GM19438 (cell line): Measurements from ENCODE around the gene RAB20.
"Not testable (repeated sequence)": the region's sequence is repeated elsewhere in the genome, so short reads cannot be mapped to it uniquely, and the experiment has no call there.

Experiments used
- ATAC-seq: cut with Tn5 transposase; IDR thresholded peaks from one replicate; pipeline ENCODE4 v1.9.1; 2021; ENCODE audit warnings: low read depth; ENCODE audit not compliant: unreplicated experiment

The RAB20 gene

DNA sequence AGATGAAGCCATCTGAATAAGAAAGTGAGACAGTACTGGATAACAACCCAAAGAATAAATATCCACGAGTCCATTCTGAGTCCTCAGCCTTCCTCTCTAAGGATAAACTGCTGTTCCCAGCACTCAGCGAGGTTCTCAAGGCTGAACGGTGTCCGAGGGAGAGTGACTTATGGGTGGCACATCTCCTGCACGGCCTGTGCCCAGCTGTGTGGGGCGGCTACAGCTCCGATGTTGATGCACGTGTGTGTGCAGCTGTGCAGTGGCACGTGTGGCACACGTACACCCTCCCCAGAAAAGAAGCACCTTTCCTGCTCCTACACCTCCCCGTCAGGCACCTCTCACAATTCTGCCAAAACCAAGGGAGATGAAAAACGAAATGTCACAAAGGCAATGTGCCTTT is 45.0 kb downstream of the RAB20 start:
- no peak for ATAC-seq

DNA sequence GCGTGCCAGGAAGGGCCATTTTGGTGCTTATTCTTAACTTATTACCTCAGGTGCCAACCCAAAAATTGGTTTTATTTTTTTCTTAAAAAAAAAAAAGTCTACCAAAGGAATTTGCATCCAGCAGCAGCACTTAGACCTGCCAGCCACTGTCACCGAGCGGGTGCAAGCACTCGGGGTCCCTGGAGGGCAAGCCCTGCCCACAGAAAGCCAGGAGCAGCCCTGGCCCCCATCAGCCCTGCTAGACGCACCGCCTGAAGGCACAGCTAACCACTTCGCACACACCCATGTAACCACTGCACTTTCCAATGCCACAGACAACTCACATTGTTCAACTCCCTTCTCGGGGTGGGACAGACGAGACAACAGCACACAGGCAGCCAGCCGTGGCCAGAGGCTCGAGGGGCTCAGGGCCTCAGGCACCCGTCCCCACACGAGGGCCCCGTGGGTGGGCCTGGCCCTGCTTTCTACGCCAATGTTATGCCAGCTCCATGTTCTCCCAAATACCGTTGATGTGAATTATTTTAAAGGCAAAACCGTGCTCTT is 49.3 kb downstream of the RAB20 start:
- ATAC-seq = no peak

DNA sequence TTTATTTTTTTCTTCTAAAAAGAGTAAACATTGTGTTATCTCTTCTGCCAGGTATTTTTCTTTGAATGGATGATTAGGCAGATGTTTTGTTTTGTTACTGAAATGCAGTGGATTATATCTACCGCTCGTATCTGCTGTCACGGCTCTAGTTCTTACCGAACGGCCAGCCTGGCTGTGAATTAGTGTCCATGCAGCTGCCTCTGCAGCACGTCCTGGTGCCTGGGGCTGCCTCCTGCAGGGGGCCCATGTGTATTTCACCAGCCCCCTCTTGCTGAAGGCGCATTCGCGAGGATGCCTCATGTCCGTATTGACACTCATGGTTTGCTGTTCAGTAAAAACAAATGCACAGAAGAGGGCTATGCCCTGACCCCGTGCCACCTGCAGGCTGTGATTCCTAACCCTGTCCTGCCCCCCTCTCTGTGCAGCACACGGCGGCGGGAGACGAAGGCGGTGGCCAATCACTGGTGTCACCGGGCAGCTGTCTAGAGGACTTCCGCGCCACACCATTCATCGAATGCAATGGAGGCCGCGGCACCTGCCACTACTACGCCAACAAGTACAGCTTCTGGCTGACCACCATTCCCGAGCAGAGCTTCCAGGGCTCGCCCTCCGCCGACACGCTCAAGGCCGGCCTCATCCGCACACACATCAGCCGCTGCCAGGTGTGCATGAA is 49.9 kb downstream of the RAB20 start:
- no peak for ATAC-seq

- ATAC-seq = no peak
Measured at GRCh38 chr13:110509971-110510786, 51.3 kb downstream of the RAB20 start.

GRCh38 chr13:110509478-110509926 is 52.0 kb downstream of the RAB20 start:
- no peak for ATAC-seq

GRCh38 chr13:110507678-110508381 is 53.7 kb downstream of the RAB20 start:
- ATAC-seq = no peak

GRCh38 chr13:110506859-110507566 is 54.5 kb downstream of the RAB20 start:
- ATAC-seq = no peak

DNA sequence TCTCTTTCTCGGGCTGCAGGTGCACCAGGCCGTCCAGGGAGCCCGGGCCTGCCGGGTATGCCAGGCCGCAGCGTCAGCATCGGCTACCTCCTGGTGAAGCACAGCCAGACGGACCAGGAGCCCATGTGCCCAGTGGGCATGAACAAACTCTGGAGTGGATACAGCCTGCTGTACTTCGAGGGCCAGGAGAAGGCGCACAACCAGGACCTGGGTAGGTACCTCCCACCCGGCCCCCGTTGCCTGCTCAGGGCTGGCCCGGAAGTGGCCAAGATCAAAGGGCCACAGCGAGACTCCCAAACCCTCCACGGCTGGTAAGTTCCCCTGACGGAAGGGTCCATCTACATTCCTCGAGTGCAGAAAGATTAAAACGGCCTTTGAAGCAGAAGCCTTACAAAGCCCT is 55.1 kb downstream of the RAB20 start:
- ATAC-seq = no peak

- ATAC-seq = no peak
Measured at GRCh38 chr13:110505594-110505993, 55.9 kb downstream of the RAB20 start.

GRCh38 chr13:110503979-110504499 is 57.5 kb downstream of the RAB20 start:
- ATAC-seq = no peak

- ATAC-seq = no peak
Measured at GRCh38 chr13:110503037-110503901, 58.3 kb downstream of the RAB20 start.

- no peak for ATAC-seq
Measured at GRCh38 chr13:110501188-110501587, 60.3 kb downstream of the RAB20 start.

DNA sequence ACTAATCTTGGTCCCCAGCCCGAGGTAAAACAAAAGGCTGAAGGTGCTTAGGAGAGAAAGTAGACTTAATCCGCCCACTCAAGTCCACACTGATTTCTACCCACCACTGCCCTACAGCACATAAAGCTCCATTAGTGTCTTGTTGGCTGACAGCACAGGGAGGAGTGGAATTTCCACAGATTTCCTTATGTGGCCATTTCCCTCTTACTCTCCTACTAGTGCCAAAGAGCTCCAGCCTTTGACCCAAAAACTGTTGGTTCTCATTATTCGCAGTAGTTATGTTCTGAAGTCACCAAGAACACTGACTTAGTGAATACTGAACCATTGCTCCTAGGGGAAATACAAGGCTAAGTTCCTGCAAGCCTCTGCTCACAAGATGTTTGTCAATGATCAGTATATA is 61.2 kb downstream of the RAB20 start:
- ATAC-seq = no peak

- ATAC-seq = no peak
Measured at GRCh38 chr13:110499621-110500281, 61.8 kb downstream of the RAB20 start.

DNA sequence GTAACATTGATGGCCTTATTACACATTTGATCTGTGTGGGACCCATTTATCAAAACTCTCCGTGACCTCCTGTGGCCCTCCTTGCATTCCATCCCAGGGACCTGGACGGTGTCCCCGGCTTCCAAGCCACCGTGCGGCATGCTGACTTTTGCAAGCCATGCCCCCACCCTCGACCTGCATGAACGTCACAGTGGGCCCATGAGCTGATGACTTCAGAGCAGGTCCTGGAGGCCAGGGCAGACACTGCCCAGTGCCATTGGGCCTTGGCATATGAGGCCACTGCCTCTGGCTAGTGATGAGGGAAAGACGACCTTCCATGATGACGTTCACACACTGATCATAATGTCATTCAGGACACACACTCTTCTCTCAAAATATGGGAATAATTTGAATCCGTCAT is 62.8 kb downstream of the RAB20 start:
- no peak for ATAC-seq

GRCh38 chr13:110498327-110498726 is 63.2 kb downstream of the RAB20 start:
- no peak for ATAC-seq

- not testable (repeated sequence) for ATAC-seq
Measured at GRCh38 chr13:110497896-110498295, 63.6 kb downstream of the RAB20 start.

GRCh38 chr13:110497003-110497402 is 64.5 kb downstream of the RAB20 start:
- no peak for ATAC-seq

- no peak for ATAC-seq
Measured at GRCh38 chr13:110496281-110496680, 65.2 kb downstream of the RAB20 start.
